Left lobe of liver (tissue), 2 donors: ENCODE data around the gene ESRRG. TPM values are rescaled to one million over a fixed set of nuclear protein-coding genes. Genes with fewer than 3 reads are reported as not detected.

Experiments used
- ATAC-seq: fragments of 200-7000 bp; cut with Tn5 transposase; one replicate; pipeline ENCODE4 v1.9.1; 2020; ENCODE audit warnings: mild to moderate bottlenecking, moderate library complexity
- DNase-seq: peaks from one replicate; pipeline ENCODE4 v3.0.0-alpha.2; 2020; ENCODE audit warnings: low spot score
- total RNA-seq: library from RNA; stranded (reverse); gene quantifications from one replicate; pipeline ENCODE4 v1.2.1, GENCODE V29; 2021
- donor health status: DM: no; HTN: no; CAD: no; lungs with moderate emphysema.
- donor health status: DM: no; HTN: yes; CAD: no.

ESRRG gene
- total RNA-seq, 1 donor from 2014 or later: 1.4 TPM

DNA sequence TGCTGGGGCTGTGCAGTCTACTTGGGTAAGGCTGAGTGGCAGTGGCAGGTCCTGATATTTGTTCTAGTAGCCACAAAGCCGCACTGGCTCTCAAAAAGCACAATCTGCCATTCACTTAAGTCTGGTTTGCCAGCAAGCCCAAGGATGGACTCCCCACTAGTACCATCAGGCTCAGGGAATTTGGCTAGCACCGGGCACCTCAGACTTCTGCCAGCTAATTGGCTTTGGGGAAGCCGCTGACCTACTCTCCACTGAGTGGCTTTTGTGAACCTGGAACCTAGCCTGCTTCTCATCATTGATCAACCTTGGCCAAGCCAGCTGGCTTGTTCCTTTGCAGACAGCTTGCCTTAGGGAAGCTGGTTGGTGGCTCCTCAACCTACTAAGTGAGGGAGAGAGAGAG lies 83.1 kb downstream of the ESRRG start:
- ATAC-seq (no peak), DNase-seq (no peak)

DNA sequence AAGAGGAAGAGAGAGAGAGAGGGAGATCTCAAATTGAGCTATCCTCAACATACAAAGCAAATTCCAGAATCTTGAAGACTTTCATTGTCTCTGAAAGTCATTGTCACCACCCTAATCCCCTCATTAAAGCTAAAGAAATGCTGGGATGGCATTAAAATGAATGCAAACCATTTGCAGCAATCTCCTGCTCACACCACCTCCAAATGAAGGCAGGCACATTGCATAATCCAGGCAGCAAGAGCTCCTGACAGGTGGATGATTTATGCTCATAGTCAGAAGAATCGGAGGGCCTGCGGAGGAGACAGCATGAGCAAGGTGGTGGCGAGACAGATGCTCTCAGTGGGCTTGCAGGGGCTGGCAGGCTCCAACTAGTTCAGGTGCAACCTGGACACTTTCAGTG lies 90.2 kb downstream of the ESRRG start:
- DNase-seq (no peak), ATAC-seq (no peak)

DNA sequence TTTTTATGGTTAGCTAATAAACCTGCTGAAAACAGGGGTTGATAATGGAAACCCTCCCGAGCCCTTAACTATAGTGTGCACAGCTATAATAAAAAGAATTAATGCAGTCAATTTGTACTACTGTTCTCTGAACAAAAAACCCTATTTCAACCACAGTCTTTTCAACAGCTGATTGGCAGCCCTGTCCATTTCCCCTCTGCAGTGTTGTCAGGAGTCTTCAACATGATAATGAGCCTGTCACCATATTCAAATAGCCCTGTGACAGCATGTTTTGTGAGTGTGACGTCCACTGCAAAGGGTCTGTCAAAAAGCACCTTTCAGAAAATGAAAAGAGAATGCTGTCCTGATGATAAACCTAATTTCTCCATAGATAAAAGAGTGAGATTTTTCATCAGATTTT lies 92.7 kb downstream of the ESRRG start:
- DNase-seq: no peak

DNA sequence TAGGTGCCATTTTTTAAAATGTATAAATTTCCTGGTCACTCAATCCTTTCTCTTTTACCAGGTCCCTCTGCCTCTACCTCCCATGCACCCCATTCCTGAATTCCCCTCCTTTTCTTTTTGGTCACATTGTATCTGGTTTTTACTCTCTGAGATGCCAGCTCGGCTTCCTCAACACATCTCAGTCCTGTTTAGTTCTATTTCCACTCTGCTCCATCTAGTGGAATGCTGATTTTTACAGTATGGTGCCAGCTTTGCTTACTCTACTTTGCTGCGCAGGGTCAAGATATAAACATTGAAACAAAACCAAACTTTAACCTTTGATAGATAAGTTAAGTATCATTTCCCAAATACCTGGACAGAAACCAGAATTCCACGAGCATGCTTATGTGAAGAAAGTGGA lies 96.0 kb downstream of the ESRRG start:
- ATAC-seq (no peak), DNase-seq (no peak)

More for the DNA sequence above, 92.7 kb downstream of the ESRRG start:
- ATAC-seq: no peak

DNA sequence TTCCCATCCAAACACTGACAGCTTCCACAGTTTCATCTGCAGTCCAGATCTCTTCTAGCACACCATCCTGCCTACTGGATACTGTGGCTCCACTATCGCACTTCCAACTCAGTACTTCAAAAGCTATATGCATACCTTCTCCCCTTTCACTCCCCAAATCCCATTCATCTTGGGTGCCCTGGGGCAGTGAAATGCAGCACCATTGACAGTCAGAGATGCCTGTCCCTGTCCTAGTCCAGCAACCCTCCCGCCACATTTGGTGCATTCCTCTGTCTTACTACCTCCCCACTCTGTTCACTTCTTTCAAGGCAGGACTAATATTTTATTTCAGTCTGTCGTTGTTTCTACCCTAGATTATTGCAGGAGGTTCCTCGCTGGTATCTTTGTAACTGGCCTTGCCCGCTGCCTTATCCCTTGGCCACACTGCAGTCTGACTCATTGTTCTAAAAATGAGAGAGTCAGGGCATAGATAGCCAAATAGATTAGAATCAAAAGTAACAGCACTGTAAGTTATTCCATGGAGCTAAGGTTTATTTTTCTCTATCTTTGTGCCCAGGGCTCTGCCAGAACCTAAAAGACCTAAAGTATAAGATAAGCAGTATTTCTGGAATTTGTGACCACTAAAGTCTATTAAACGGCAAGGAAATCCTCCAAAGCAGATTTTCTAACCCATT lies 96.7 kb downstream of the ESRRG start:
- ATAC-seq (no peak), DNase-seq (no peak)

DNA sequence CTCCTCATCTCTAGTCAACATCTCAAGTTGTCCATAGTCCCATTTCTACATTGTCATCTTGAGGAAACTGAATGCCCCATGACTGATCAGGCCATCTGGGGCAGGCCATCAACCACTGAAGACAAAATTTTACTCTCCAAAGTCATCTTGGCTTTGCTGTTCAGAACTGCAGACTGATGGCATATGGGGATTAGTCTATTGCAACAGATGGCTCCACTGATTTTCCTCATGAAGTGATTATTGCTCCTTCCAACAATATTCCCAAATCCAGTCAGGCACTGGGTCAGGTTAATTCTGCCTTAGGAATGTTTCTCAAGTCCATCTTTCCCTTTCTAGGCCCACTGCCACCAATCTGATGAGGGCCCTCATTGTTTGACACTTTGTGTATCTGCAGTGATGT lies 101.7 kb downstream of the ESRRG start:
- DNase-seq (no peak), ATAC-seq (no peak)

DNA sequence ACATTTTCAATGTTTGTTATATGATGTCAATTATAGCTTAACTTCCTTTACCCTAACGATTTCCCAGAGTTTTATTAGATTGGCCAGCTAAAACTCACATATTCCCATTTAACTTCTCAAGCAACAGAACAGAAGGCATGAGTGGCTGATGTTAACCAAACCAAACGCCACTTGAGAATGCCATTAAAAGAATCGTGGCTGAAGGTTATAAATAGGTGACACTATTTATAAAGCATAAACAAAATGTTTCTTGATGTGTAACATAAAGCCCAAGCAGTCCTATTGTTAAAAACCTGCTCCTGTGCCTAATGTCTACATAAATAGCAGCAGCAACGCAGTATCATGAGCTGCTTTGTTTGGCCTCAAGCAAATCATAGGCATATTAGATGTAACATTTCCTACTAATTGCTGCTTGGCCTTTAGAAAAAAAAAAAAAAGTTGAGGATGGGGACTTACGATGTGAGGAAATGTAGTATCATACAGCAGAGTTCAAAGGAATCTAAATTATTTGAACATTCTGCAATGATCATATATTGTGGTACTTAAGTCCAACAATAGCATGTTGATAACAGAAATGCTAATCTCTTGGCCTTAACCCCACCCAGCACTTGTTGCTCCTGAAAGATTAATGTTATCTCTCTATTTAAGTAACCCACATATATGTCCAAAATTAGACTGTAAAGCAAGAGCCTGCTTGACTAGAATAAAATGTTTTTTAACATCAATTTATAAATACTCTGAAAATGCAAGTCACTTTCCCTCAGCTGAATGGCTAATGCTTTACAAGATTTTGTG lies 106.0 kb downstream of the ESRRG start:
- no peak for ATAC-seq
- DNase-seq: no peak

DNA sequence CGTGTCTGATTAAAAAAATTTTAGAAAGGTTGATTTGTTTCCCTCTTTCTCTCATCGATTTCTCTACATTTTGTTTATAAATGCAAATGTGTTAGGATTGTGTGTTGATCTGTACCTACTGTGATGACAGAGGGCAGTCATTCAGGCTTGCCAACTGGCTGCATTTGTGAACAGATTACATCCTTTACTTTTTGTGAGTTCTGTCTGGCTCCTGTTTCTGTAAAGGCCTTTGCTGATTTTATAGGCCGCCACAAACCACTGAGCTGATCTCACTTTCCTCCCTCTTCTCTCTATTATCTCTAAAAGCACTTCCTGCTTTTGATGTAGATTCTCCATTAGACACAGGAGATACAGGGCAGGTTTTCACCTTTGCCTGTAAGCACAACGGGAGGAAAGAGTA lies 106.8 kb downstream of the ESRRG start:
- no peak for DNase-seq

DNA sequence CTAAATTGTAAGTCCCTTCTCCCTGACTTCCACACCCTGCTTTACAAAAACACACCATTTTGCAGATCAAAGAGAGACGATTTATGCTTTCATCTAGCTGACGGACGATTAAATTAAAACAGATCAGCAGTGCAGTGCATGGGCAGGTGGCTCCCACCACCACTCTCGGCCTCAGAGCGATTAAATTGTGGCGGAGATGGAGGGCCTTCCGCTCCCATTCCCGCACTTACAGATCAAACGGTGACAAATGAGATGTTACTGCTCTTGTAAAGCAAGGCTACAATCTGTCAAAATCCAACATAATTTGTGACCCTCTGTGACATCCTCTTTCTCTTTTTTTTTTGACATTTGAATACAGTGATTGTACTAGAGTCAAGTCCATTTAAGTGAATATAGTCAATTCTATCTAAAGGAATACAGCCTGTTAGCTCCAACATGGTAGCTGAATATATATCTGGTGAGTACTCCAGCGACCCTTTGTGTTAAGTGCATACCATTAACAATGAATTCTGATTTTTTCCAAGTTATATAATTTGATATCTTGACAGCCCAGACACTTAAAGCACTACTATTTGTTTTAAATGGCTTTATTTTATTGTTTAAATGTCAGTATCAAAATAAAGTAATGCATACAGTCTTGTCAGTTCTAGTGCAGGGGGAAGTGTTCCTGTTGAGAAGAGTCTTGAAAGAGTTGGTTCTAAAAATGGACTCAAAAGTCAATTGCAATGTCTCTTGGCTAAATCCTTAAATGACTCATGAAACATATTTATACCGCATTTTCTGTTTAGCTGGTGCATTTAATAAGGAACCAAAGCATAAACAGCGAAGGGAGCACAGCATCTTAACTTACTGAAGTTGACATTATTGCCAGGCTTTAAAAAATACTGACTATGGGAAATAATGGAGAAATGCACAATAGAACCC lies 109.0 kb downstream of the ESRRG start:
- ATAC-seq (no peak), DNase-seq (no peak)

More for the DNA sequence above, 106.8 kb downstream of the ESRRG start:
- ATAC-seq: no peak

DNA sequence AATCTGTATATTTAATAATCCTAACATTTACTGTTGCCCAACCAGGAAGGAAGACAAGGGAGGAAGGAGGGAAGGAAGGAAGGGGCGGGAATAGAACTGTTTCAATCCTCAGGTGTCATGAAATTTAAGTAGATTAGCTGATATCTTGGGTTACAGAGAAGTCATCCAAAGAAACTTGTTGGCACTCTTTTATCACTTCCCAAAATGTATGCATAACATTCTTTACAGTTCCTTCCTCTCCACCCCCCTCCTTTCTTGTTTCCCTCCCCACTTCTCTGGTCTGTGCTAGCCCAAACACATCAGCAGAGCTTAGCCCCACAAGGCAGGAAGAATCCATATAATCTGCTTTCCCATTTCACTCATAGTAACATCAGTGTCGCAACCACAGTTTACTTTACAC lies 110.9 kb downstream of the ESRRG start:
- ATAC-seq: no peak
- no peak for DNase-seq

DNA sequence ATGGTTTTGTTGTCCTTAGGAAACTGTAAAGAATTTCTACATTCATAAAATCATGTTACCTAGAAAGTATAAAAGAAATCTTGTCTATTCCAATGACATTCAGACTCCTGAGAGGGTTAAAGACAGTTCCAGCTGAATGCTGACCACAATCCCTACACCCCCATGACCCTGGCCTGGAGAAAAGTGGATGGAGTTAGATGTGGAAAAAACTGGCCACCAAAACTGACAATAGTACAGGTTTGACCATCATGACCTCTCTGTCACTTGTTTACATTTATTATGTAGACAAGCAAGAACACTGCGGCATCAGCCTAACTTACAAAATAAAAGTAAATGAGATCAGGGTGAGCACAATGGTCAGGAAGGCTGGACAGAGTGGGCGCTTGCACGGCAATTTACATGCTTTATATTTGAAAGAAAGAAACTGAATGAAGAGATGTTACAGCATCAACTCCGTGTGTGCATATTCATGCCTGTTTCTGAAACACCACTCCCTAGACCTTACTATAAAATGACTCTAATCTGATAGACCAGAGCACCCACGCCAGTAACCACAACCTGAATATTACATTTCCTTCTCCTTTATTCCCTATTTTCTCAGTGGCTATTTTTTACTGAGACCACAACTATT lies 116.0 kb downstream of the ESRRG start:
- DNase-seq (no peak), ATAC-seq (no peak)

DNA sequence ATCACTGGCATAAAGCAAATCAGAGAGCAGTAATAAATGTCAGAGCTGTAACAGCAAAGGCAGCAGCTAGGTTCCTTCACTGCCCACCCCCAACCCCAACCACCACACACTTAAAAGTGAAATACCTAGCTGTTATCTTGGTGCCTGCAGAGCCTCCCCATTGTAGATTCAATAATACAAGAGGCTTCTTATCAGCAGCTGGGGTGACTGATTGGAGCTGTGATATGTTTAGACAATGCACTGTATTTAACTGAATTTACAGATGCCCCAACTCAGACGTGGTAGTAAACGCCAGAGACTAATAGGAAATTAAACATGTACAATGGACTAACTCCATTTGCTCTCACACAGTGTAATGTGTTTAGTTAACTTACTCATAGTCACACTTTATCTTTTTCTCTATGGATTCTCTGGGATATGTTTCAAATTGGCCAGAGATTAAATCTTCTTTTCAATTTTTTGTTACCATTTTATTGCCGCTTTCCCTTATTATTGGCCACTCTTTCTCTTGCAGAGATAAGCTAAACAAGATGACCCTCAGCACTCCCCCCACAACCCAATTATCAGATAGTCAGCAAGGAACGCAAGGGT lies 117.1 kb downstream of the ESRRG start:
- ATAC-seq (no peak), DNase-seq (no peak)

DNA sequence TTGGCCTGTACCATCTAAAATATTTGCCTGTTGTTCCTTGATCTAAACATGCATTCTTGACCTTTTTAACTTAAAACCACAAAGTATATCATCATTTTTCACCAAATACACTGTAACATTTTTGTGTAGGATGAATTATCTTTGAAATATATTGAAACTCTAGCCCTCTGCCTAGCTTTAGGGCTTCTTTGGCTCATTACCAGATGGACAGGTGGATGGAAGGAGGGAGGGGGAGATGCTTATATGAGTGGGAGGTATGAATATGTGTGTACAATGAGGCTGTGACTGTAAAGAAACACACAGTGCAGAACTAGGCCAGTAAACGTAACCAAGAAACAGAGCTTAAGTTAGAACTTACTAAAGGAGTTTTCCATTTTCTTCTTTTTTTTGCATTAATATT lies 118.5 kb downstream of the ESRRG start:
- ATAC-seq: no peak
- no peak for DNase-seq

DNA sequence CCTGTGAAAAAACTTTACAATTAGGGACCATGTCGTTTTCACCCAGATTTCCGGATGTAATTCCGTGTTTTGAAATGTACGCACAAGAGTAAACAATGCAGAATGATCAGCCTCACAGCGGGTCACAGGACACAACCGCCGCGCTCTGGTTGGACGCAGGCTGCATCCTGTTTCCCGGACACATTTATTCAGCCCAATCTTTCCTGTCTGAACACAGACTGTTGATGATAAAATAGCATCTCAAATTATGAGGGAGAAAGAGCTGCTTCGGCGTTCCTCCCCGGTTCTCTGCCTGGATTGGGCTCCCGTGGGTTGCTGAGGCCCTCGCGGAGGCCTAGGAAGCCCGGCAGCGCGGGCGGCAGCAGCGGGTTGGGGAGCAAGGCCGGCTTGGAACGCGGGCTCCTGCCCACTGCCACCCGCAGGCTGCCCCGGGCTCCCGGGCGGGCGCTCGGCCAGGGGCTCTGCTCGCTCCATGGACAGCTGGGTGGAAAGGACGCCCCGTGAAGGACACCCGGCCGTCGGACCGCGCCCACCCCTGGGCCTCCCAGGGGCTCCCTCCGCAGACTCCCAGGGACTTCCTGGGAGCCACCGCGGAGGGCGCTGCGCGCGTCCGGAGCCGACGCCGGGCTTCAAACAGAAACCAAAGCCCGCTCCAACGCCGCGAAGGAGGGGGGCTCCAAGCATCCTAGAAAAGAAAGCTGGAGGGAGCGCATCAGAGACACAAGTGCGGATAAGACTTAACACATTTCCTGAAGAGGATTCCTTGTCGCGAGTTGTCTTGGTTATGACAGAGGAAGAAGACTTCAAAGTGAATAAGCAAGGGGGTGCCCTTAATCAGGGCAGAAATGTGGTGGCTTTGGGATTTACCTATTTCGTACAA lies 122.3 kb downstream of the ESRRG start:
- ATAC-seq (peak; percentile 94), DNase-seq (peak; percentile 80)

DNA sequence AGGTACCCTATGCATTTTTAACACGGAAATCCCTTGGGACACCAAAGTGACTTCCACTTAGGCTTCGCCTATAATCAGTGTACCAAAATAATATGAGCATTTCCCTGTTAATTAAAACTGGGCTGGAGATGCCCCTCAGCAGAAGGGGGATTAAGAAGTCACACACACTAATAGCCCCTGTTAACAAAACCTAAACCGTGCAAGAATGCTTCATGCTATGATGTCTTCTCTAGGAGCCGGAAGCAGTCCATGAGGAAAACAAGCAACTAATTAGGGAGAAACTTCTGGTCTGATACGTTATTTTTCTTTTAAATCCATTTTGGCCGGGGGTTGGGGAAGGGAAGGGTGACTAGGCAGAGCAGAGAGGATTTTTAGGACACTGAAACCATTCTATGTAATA lies 123.4 kb downstream of the ESRRG start:
- ATAC-seq (no peak), DNase-seq (no peak)

DNA sequence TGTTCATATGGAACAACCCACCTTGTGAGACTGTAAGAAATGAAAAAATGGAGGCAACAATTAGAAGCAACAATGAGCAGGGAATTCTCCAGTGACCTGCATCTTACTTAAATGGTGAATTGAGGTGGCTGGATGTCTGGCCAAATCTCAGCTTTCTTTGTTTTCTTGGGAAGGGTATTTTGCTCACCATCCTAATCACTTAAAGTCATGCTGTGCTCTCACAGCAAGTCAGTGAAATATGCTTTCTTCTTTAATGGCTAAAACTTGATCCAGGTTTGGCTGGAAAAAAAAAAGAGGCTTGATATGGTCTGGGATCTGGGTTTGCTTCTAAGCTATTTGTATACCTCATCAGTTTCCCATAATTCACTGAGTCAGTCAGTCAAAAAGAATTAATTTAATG lies 124.8 kb downstream of the ESRRG start:
- ATAC-seq (no peak), DNase-seq (no peak)

DNA sequence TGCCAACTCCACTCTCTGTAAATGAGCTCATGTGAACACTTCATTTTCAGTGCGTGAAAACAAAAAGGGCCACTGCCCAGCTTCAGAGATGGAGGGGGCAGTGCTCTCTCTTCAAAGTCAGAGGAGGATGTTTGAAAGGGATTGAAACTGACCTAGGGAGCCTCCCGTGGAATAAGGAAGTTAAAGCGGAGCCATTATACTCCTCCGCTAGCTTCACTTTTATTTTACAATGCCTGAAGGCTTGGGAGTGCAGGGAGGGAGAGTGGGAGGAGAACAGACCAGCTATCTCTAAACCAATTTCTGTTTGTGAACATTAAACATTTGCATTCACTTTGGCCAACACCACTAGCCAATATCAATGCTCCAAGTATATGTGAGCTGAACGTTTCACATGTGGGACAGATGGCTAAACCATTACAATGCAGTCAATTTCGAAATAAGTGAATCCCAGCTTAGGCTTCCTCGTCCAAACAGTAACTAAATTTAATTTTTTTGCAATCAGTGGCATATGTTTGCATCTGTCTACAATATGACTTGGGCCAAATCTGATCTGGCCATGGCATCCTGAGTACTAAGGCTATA lies 126.9 kb downstream of the ESRRG start:
- no peak for DNase-seq
- ATAC-seq: no peak

DNA sequence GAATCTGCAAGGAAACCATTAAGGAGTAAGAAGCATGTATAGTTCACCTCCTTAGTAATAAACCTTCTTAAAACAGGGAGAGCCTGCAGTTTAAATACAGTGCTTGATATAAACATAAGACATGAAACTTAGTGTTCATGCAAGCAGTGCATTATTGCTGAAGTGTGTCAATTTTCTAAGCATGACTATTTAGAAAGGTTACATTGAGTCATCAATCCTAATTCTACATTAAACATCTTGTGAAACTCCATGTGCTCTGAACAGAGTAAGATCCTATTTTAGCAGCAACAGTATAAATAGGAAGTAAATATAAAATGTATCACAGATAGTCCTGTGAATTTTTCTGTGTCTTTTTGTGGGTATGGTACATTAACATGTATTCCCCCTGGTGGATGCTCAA lies 135.5 kb downstream of the ESRRG start:
- ATAC-seq (no peak), DNase-seq (no peak)

DNA sequence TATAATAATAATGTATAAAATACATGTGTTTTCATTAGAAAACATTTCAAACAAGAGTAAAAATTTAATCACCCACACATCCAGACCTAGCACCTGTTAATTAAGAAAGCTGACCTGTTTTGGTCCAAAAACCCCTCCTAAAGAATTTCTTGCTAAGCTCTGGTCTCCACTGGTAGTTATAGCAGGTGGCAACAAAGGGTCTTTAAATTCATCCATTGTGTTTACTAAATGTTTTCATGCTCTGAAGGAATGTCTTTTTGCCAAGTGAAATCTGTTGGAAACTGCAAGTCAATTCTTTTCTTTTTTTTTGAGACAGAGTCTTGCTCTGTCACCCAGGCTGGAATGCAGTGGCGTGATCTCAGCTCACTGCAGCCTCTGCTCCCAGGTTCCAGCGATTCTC lies 141.1 kb downstream of the ESRRG start:
- no peak for ATAC-seq
- DNase-seq: no peak
